A673 (cell line): ENCODE measurements around the gene CLEC16A.

Experiments
- EZH2 ChIP-seq: fragments of 200-600 bp; sonication (generic); IDR thresholded peaks from 2 replicates; pipeline ENCODE4 v1.6.1; 2017; ENCODE audit warnings: borderline replicate concordance, low read depth, mild to moderate bottlenecking, mixed read lengths, antibody characterized with exemption, low read length; ENCODE audit not compliant: poor library complexity, severe bottlenecking
- TF ChIP-seq, protein P1 (sequence below): fragments of 300-800, 200-600 bp; sonication (generic); conservative IDR thresholded peaks from 2 replicates; pipeline ENCODE4 v1.5.1; 2017; ENCODE audit warnings: low read depth, mild to moderate bottlenecking, antibody characterized with exemption, low read length, moderate library complexity, mixed read lengths

DNA sequence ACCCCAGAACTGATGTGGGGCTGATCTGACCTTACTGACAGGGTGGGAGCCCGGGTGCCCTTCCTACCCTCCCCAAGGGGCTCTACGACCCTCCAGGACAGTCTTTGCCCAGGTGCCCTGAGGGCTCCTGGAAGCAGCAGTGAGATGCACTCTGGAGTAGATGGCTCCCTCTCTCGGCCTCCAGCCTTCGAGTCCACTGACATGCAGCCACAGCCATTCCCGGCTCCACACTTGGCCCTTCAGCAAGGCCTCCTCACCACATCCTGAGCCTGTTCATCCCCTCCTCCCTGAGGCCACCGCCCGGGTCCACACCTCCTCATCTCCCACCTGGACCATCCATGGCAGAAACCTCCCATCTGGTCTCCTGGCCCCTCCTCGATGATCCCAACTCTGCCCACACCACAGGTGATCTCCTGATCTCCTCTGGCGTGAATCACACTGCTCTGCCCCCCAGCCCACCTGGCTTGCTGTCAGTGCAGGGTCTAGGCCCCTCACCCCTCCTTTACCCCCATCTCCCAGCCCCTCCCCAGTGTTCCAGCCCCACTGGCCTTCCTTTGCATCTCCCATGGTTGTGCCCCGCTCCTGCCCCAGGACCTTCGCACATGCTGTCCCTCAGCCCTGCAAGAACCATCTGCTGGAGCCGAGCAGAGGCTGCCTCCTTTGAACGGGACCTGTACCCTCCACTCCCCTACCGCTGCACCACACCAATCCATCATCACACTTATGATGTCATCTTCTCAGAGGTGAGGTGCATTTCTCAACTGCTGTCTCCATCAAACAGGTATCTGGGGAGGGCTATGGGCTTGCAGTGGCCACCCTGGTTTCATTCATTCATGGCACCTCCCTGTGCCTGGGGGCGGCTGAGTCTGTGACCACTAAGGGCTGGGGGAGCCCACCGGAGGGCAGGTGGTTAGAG is 267.0 kb downstream of the CLEC16A start:
- TF ChIP-seq EZH2, result no peak
- TF ChIP-seq, protein P1, sequence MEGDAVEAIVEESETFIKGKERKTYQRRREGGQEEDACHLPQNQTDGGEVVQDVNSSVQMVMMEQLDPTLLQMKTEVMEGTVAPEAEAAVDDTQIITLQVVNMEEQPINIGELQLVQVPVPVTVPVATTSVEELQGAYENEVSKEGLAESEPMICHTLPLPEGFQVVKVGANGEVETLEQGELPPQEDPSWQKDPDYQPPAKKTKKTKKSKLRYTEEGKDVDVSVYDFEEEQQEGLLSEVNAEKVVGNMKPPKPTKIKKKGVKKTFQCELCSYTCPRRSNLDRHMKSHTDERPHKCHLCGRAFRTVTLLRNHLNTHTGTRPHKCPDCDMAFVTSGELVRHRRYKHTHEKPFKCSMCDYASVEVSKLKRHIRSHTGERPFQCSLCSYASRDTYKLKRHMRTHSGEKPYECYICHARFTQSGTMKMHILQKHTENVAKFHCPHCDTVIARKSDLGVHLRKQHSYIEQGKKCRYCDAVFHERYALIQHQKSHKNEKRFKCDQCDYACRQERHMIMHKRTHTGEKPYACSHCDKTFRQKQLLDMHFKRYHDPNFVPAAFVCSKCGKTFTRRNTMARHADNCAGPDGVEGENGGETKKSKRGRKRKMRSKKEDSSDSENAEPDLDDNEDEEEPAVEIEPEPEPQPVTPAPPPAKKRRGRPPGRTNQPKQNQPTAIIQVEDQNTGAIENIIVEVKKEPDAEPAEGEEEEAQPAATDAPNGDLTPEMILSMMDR, result no peak
